ENCODE data around the gene SOX5. TPM values are rescaled to one million over a fixed set of nuclear protein-coding genes. Genes with fewer than 3 reads are reported as not detected.
"Not testable (repeated sequence)": the region's sequence is repeated elsewhere in the genome, so short reads cannot be mapped to it uniquely, and the experiment has no call there.

Gene SOX5
- total and polyA plus RNA-seq, 2 donors (not counting 1 experiment from before 2014, with no cell fraction given) = 9.2 to 32.0 TPM

- Histone ChIP-seq H3K79me2 (ENCODE audit: control insufficient read depth, insufficient read depth, low read length) (no peaks in the 10 kb centered on the region), H3K4me1 (ENCODE audit: control insufficient read depth, extremely low read depth, insufficient read depth, low read length) (no peaks in the 10 kb centered on the region), H3K9me3 (ENCODE audit: control insufficient read depth, insufficient read depth, low read depth, low read length) (no peaks in the 10 kb centered on the region), H3K36me3 (ENCODE audit: control insufficient read depth, insufficient read depth, low read length) (no peaks in the 10 kb centered on the region), H2AFZ (ENCODE audit: low read length) (no peak overlapping the region), H3K27me3 (ENCODE audit: control insufficient read depth, insufficient read depth, low read length) (no peaks in the 10 kb centered on the region), H3K9ac (ENCODE audit: insufficient read depth, low read length) (no peak overlapping the region), H4K20me1 (ENCODE audit: control insufficient read depth, extremely low read depth, insufficient read depth, low read length) (no peaks in the 10 kb centered on the region), H3K27ac (ENCODE audit: insufficient read depth, low read length) (no peak overlapping the region), H3K4me3 (replicated peaks in 1 of 4; ENCODE audit: control extremely low read depth in 1 of 4, insufficient read depth in 1 of 4, low read depth in 3 of 4, low read length in 4 of 4) (no peak overlapping the region), H3K4me2 (ENCODE audit: extremely low read depth, insufficient read depth, low read length) (no peak overlapping the region)
- no peak for DNase-seq (ENCODE audit: low read depth in 2 of 2)
- TF ChIP-seq EZH2 (IDR thresholded peaks at IDR 0.05; ENCODE audit: low read length, missing control alignments) = no peak
- TF ChIP-seq CTCF (conservative IDR thresholded peaks at IDR 0.05 in 1 of 2, IDR thresholded peaks at IDR 0.05 in 1 of 2; ENCODE audit: low read depth in 1 of 2, low read length in 2 of 2) = no peak
Observed at GRCh38 chr12:23721268-23721667, 228.2 kb downstream of the SOX5 start.

GRCh38 chr12:23719493-23719892 is 230.0 kb downstream of the SOX5 start:
- Histone ChIP-seq H3K79me2 (ENCODE audit: control insufficient read depth, insufficient read depth, low read length) (no peaks in the 10 kb centered on the region), H3K4me3 (replicated peaks in 1 of 4; ENCODE audit: control extremely low read depth in 1 of 4, insufficient read depth in 1 of 4, low read depth in 3 of 4, low read length in 4 of 4) (no peak overlapping the region), H3K4me1 (ENCODE audit: control insufficient read depth, extremely low read depth, insufficient read depth, low read length) (no peaks in the 10 kb centered on the region), H3K9me3 (ENCODE audit: control insufficient read depth, insufficient read depth, low read depth, low read length) (no peaks in the 10 kb centered on the region), H4K20me1 (ENCODE audit: control insufficient read depth, extremely low read depth, insufficient read depth, low read length) (no peaks in the 10 kb centered on the region), H3K36me3 (ENCODE audit: control insufficient read depth, insufficient read depth, low read length) (no peaks in the 10 kb centered on the region), H3K9ac (ENCODE audit: insufficient read depth, low read length) (no peak overlapping the region), H2AFZ (ENCODE audit: low read length) (no peak overlapping the region), H3K27ac (ENCODE audit: insufficient read depth, low read length) (no peak overlapping the region), H3K4me2 (ENCODE audit: extremely low read depth, insufficient read depth, low read length) (no peak overlapping the region), H3K27me3 (ENCODE audit: control insufficient read depth, insufficient read depth, low read length) (no peaks in the 10 kb centered on the region)
- TF ChIP-seq CTCF (conservative IDR thresholded peaks at IDR 0.05 in 1 of 2, IDR thresholded peaks at IDR 0.05 in 1 of 2; ENCODE audit: low read depth in 1 of 2, low read length in 2 of 2) (no peak), EZH2 (IDR thresholded peaks at IDR 0.05; ENCODE audit: low read length, missing control alignments) (no peak)
- no peak for DNase-seq (ENCODE audit: low read depth in 2 of 2)

GRCh38 chr12:23710361-23710760 is 239.1 kb downstream of the SOX5 start:
- H3K4me3 ChIP-seq (replicated peaks in 1 of 4; ENCODE audit: control extremely low read depth in 1 of 4, insufficient read depth in 1 of 4, low read depth in 3 of 4, low read length in 4 of 4); H3K4me2 ChIP-seq (ENCODE audit: extremely low read depth, insufficient read depth, low read length); H2AFZ ChIP-seq (ENCODE audit: low read length); H3K9ac ChIP-seq (ENCODE audit: insufficient read depth, low read length); DNase-seq (ENCODE audit: low read depth in 2 of 2); H3K79me2 ChIP-seq (ENCODE audit: control insufficient read depth, insufficient read depth, low read length); H3K9me3 ChIP-seq (ENCODE audit: control insufficient read depth, insufficient read depth, low read depth, low read length); H3K27ac ChIP-seq (ENCODE audit: insufficient read depth, low read length); H3K36me3 ChIP-seq (ENCODE audit: control insufficient read depth, insufficient read depth, low read length); H3K27me3 ChIP-seq (ENCODE audit: control insufficient read depth, insufficient read depth, low read length); H3K4me1 ChIP-seq (ENCODE audit: control insufficient read depth, extremely low read depth, insufficient read depth, low read length); H4K20me1 ChIP-seq (ENCODE audit: control insufficient read depth, extremely low read depth, insufficient read depth, low read length): not testable (repeated sequence)
